Measurements from ENCODE around the gene UPP1. TPM values are rescaled to one million over a fixed set of nuclear protein-coding genes. Genes with fewer than 3 reads are reported as not detected.

Gene UPP1
- total RNA-seq, 1 donor from 2014 or later: 68.9 TPM

GRCh38 chr7:48126037-48126436 lies 37.0 kb downstream of the UPP1 start:
- intact Hi-C loops (cut with DNase I): no loop called here
- H3K27ac ChIP-seq: no peak overlapping the region
- no peak for TF ChIP-seq CTCF (IDR thresholded peaks at IDR 0.05)
- ATAC-seq (no peak), DNase-seq (no peak)
- no peaks in the 10 kb centered on the region for H3K4me1 ChIP-seq
- H3K4me3 ChIP-seq: no peak overlapping the region
- H3K27me3 ChIP-seq: no peaks in the 10 kb centered on the region
- no peaks in the 10 kb centered on the region for H3K36me3 ChIP-seq
- no peaks in the 10 kb centered on the region for H3K9me3 ChIP-seq

GRCh38 chr7:48130658-48131108 lies 41.6 kb downstream of the UPP1 start:
- no peaks in the 10 kb centered on the region for H3K36me3 ChIP-seq
- DNase-seq (no peak), ATAC-seq (no peak)
- TF ChIP-seq CTCF (IDR thresholded peaks at IDR 0.05): no peak
- no peaks in the 10 kb centered on the region for H3K9me3 ChIP-seq
- no peaks in the 10 kb centered on the region for H3K4me1 ChIP-seq
- no peaks in the 10 kb centered on the region for H3K27me3 ChIP-seq
- H3K27ac ChIP-seq: no peak overlapping the region
- H3K4me3 ChIP-seq: no peak overlapping the region
- intact Hi-C loops (cut with DNase I): no loop called here

GRCh38 chr7:48132792-48133191 lies 43.7 kb downstream of the UPP1 start:
- TF ChIP-seq CTCF (IDR thresholded peaks at IDR 0.05): no peak
- Histone ChIP-seq H3K4me3 (no peak overlapping the region), H3K4me1 (no peaks in the 10 kb centered on the region), H3K27me3 (no peaks in the 10 kb centered on the region), H3K9me3 (no peaks in the 10 kb centered on the region), H3K27ac (no peak overlapping the region), H3K36me3 (no peaks in the 10 kb centered on the region)
- intact Hi-C loops (cut with DNase I): no loop called here
- DNase-seq (no peak), ATAC-seq (no peak)

- no peak for DNase-seq
- H3K4me1 ChIP-seq: peaks cover 6% of the 10 kb centered on the region
- no peak overlapping the region for H3K27ac ChIP-seq
- H3K4me3 ChIP-seq: no peak overlapping the region
- no peaks in the 10 kb centered on the region for H3K9me3 ChIP-seq
- TF ChIP-seq CTCF (IDR thresholded peaks at IDR 0.05): no peak
- no peaks in the 10 kb centered on the region for H3K27me3 ChIP-seq
- intact Hi-C loops (cut with DNase I): no loop called here
- H3K36me3 ChIP-seq: no peaks in the 10 kb centered on the region
- no peak for ATAC-seq
Observed at GRCh38 chr7:48139459-48139858, 50.4 kb downstream of the UPP1 start.

GRCh38 chr7:48140001-48140681 lies 51.1 kb downstream of the UPP1 start:
- H3K4me1 ChIP-seq: peaks cover 6% of the 10 kb centered on the region
- no peaks in the 10 kb centered on the region for H3K9me3 ChIP-seq
- intact Hi-C loops (cut with DNase I): no loop called here
- no peaks in the 10 kb centered on the region for H3K27me3 ChIP-seq
- no peak for TF ChIP-seq CTCF (IDR thresholded peaks at IDR 0.05)
- ATAC-seq: no peak
- no peak overlapping the region for H3K4me3 ChIP-seq
- H3K36me3 ChIP-seq: no peaks in the 10 kb centered on the region
- H3K27ac ChIP-seq: no peak overlapping the region
- no peak for DNase-seq

- no peaks in the 10 kb centered on the region for H3K9me3 ChIP-seq
- intact Hi-C loops (cut with DNase I): no loop called here
- TF ChIP-seq CTCF (IDR thresholded peaks at IDR 0.05): no peak
- DNase-seq (no peak), ATAC-seq (no peak)
- no peaks in the 10 kb centered on the region for H3K36me3 ChIP-seq
- H3K27me3 ChIP-seq: no peaks in the 10 kb centered on the region
- H3K4me3 ChIP-seq: no peak overlapping the region
- no peak overlapping the region for H3K27ac ChIP-seq
- peaks cover 6% of the 10 kb centered on the region for H3K4me1 ChIP-seq
Observed at GRCh38 chr7:48141521-48141920, 52.5 kb downstream of the UPP1 start.

Data from upper lobe of right lung (tissue), 1 donor.